Left renal cortex interstitium (tissue), 4 donors: ENCODE data around the gene AKT1S1. TPM values are rescaled to one million over a fixed set of nuclear protein-coding genes. Genes with fewer than 3 reads are reported as not detected.
"Not testable (repeated sequence)": the region's sequence is repeated elsewhere in the genome, so short reads cannot be mapped to it uniquely, and the experiment has no call there.

Source experiments
- DNase-seq, 4 donors: peaks; one replicate each; pipeline ENCODE4 v3.0.0-alpha.2; 2013; ENCODE audit warnings: low read depth in 4 of 4, low spot score in 2 of 4, missing footprints in 1 of 4
- polyA plus RNA-seq, 4 donors: library from polyadenylated mRNA; unstranded; fragments of 120-200 nt; gene quantifications; one replicate each; pipeline ENCODE4 v1.2.1, GENCODE V29; 2013; ENCODE audit not compliant: insufficient read length in 4 of 4

The AKT1S1 gene
- 10 to 100 TPM; 27.4 to 49.0 (median 39.7) TPM for polyA plus RNA-seq

GRCh38 chr19:49877020-49877878, at the start of gene AKT1S1, which contains the start of gene TBC1D17:
TSS of gene AKT1S1 (minus strand) at chr19:49877355. CDS start at chr19:49873295, 4,060 bp downstream.
TSS of gene TBC1D17 (plus strand) at chr19:49877702. CDS start at chr19:49877724, 22 bp downstream.
- peak; percentile 99 to 100 (median 99) for DNase-seq

- no peak for DNase-seq
These were observed 49.4 kb upstream of the AKT1S1 start for GRCh38 chr19:49926515-49926914.

- DNase-seq = no peak
These were observed 48.3 kb upstream of the AKT1S1 start for GRCh38 chr19:49925486-49925885.

DNA sequence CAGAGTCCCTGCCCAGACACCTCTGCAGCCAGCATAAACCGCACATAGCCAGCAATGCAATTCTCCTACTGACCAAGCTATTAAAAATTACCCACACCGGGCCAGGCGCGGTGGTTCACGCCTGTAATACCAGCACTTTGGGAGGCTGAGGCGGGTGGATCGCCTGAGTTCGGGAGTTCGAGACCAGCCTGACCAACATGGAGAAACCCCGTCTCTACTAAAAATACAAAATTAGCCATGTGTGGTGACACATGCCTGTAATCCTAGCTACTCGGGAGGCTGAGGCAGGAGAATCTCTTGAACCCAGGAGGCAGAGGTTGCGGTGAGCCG, 47.7 kb upstream of the AKT1S1 start:
- DNase-seq = not testable (repeated sequence)

GRCh38 chr19:49924004-49924880, 47.1 kb upstream of the AKT1S1 start:
- no peak for DNase-seq

DNA sequence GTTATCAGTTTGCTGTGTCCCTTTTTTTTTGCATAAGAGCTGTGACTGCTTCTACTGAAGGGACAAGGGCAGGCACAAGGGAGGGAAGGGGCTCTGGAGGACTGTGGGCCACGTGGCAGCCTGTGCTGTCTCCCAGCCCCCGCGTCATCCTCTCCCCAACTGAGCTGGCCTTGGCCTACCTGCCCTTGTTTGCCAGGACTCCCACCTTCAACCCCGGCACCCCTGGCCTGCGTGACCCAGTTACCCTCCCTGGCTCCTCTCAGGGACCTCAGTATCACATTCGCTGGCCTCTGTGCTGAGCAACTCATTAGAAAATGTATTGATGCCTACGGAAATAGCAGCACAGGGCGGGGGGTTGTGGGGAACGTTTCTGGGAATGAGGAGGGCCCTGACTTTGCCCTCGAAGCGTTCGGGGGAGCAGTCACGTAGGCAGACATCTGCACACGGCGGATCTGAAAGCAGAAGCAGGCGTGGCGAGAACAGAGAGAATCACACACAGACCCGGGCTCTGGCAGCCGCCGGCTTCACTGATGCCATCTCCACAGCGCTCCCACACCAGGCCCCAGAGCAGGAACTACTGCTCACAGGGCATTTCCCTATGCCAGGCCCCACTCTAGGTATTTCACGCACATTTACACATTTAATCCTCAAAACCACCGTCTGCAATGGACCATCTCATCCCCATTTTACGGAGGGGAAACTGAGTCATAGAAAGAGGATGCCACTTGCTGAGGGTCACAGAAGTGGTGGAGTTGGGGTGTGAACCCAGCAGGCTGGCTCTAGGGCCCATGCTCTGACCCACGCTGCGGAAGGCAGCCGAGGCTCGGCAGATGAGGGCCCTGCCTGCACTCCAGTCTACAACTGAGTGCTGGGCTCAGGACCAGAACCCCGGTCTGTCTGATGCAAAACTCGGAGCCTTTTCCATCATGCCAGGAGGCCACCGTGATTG, 46.2 kb upstream of the AKT1S1 start:
- no peak for DNase-seq

- DNase-seq = no peak
These were observed 45.0 kb upstream of the AKT1S1 start for GRCh38 chr19:49921871-49922795.

DNA sequence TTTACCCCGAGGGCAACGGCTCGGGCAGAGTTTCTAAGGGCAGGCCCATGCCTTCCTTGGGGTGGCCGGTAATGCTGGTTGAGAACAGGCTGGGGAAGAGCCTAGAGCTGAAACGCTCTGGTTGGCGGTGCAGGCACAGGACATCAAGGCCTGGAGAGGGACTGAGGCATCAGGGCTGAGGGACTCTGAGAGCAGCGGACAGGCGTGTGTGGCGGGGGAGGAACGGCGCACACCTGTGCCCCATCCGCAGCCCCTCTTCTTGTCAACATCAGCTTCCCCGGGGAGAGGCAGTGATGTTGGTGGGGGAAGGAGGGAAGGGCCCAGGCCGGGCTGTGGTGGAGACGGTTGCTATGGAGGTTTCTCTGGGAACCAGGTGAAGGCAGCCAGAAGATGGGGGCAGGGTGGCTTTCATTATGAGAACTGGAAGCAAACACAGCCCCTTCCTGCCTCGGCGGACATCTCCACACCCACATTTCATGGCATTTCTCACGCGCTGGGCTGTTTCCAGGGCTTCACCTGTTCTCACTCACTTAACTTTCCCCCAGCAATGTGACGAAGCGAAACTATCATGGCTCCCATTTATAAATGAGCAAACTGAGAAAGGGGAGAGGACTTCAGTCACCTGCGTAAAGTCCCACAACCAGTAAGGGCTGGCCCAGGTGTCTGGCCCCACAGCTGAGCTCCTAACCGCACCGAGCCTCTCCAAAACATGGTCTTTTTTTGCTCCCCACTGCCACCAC, 43.6 kb upstream of the AKT1S1 start:
- DNase-seq = no peak

DNA sequence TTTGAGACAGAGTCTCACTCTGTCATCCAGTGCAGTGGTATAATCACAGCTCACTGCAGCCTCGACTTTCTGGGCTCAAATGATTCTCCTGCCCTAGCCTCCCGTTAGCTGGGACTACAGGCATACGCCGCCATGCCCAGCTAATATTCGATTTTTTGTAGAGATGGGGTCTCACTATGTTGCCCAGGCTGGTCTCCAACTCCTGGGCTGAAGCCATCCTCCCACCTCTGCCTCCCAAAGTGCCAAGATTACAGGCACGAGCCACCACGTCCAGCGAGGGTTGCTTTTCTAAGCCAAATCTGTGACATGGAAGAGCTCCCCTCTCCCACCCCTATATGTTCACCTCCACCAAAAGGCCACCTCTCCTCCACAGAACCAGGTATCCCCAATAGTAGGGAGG, 40.9 kb upstream of the AKT1S1 start:
- DNase-seq = no peak

DNA sequence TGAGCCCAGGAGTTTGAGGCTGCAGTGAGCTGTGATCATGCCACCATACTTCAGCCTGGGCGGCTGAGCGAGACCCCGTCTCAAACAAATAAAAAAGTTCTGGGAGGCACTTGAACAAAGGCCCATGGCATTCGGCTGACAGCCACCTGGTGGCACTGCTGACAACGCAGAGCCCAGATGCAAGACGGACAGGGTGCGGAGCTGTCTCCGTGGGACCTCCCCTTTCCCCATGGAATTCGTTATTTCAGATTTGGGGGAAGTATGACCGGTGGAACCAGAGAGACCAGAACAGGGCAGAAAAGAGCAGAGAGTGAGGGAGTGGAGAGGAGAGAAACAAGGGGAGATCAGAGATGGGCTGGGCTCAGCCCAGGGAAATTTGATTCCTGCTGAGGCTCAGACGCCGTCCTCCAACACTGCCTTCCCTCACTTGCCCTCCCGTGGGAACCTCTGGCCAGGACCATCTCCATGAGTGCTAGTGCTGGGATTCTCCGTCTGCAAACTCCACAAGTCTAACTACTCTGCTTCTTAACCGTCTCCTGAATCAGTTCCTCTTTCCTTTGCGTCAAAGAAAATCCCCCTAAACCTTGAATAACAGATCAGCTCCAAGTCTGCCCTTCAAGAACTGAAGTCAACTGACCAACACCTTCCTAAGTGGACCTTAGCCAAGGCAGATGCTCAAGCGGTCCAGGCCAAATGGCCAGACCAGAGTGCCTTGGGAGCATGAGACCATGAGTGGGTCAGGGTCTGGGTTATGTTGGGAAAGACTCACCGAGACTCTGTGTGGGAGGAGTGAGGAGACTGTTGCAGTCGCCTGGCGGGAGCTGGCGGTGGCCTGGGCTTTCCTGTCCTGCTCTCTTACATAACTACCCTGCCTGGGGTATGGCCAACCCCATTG, 39.9 kb upstream of the AKT1S1 start:
- DNase-seq = no peak

GRCh38 chr19:49915271-49915670, 38.1 kb upstream of the AKT1S1 start:
- no peak for DNase-seq

GRCh38 chr19:49913720-49914119, 36.6 kb upstream of the AKT1S1 start:
- no peak for DNase-seq

GRCh38 chr19:49912965-49913685, 36.0 kb upstream of the AKT1S1 start:
- no peak for DNase-seq

GRCh38 chr19:49911381-49912145, 34.4 kb upstream of the AKT1S1 start:
- no peak for DNase-seq

GRCh38 chr19:49910179-49910578, 33.0 kb upstream of the AKT1S1 start:
- DNase-seq = no peak
